Endothelial cell of umbilical vein (primary cell): Measurements from ENCODE around the gene MYLK. TPM values are rescaled to one million over a fixed set of nuclear protein-coding genes. Genes with fewer than 3 reads are reported as not detected.

Experiments
- BruUV-seq: library from RNA; stranded (reverse); fragments of 400-500 nt; replicated peaks from 2 replicates; lab custom pipeline; 2021; lab: Mats Ljungman, UMichigan
- CTCF ChIA-PET: fragments of 300-600, 350-600 bp; sonication (Branson Sonifier 250); formaldehyde crosslinking; loops from one replicate; lab custom pipeline; 2021; ENCODE audit warnings: antibody characterized with exemption, inconsistent platforms; lab: Charles Lee
- POLR2A ChIA-PET: fragments of 300-600, 350-600 bp; sonication (Branson Sonifier 250); formaldehyde crosslinking; loops from one replicate; lab custom pipeline; 2021; ENCODE audit warnings: antibody characterized with exemption, inconsistent platforms; lab: Charles Lee
- DNase-seq: peaks from one replicate; pipeline ENCODE4 v3.0.0-alpha.2; 2011; ENCODE audit warnings: low read depth, low spot score
- FAIRE-seq: peaks from 2 replicates; lab custom pipeline; 2011; peaks lifted over from hg19 to GRCh38; lab: Jason Lieb, UNC
- H2AFZ ChIP-seq: 2 replicates; pipeline ENCODE4 v1.6.0; 2012; ENCODE audit warnings: low read depth, low read length, control low read depth, inconsistent platforms
- H3K27ac ChIP-seq: 2 replicates; pipeline ENCODE4 v1.5.1; 2011; ENCODE audit warnings: low read depth, mild to moderate bottlenecking, control low read depth, low read length, moderate library complexity; ENCODE audit not compliant: insufficient read depth
- H3K27me3 ChIP-seq, 2 experiments: 2 replicates each; pipeline versions ENCODE4 v1.6.0 to v1.6.1; 2011; ENCODE audit warnings: low read length in 2 of 2, mixed read lengths in 1 of 2; ENCODE audit not compliant: control insufficient read depth in 2 of 2, insufficient read depth in 2 of 2
- H3K36me3 ChIP-seq, 2 experiments: 2 replicates in 1 of 2; 3 replicates in 1 of 2; pipeline ENCODE4 v1.5.1; 2011; ENCODE audit warnings: low read length in 2 of 2, mild to moderate bottlenecking in 1 of 2, moderate library complexity in 1 of 2; ENCODE audit not compliant: control insufficient read depth in 2 of 2, insufficient read depth in 2 of 2; ENCODE audit errors: extremely low read depth in 1 of 2
- H3K4me1 ChIP-seq: 3 replicates; pipeline ENCODE4 v1.5.1; 2011; ENCODE audit warnings: mild to moderate bottlenecking, low read length; ENCODE audit not compliant: control insufficient read depth, insufficient read depth; ENCODE audit errors: extremely low read depth
- H3K4me2 ChIP-seq: 2 replicates; pipeline ENCODE4 v1.6.1; 2011; ENCODE audit warnings: low read length, control low read depth, mixed read lengths; ENCODE audit not compliant: insufficient read depth
- H3K4me3 ChIP-seq, 3 experiments: fragments of 200-600 bp in 1 of 3; sonication (generic), shearing (Covaris generic) in 1 of 3; replicated peaks in 1 of 3; 2 replicates each; pipeline ENCODE4 v1.5.1; 2011 to 2016; ENCODE audit warnings: control low read depth in 3 of 3, low read length in 3 of 3, mild to moderate bottlenecking in 2 of 3, inconsistent platforms in 1 of 3, low read depth in 1 of 3, moderate library complexity in 1 of 3; ENCODE audit not compliant: insufficient read depth in 1 of 3
- H3K79me2 ChIP-seq: 2 replicates; pipeline ENCODE4 v1.6.0; 2012; ENCODE audit warnings: low read length, inconsistent platforms; ENCODE audit not compliant: control insufficient read depth, insufficient read depth
- H3K9ac ChIP-seq: replicated peaks from 2 replicates; pipeline ENCODE3; 2011; ENCODE audit warnings: low read length, control low read depth; ENCODE audit not compliant: insufficient read depth; ENCODE audit errors: extremely low read depth
- H3K9me1 ChIP-seq: replicated peaks from 3 replicates; pipeline ENCODE4 v1.6.0; 2011; ENCODE audit warnings: mild to moderate bottlenecking, low read length; ENCODE audit not compliant: control insufficient read depth, insufficient read depth; ENCODE audit errors: extremely low read depth
- H3K9me3 ChIP-seq: replicated peaks from 2 replicates; pipeline ENCODE4 v1.5.1; 2012; ENCODE audit warnings: low read length, inconsistent platforms; ENCODE audit not compliant: control insufficient read depth, insufficient read depth
- H4K20me1 ChIP-seq: replicated peaks from 2 replicates; pipeline ENCODE3; 2011; ENCODE audit warnings: mild to moderate bottlenecking, low read length; ENCODE audit not compliant: control insufficient read depth, insufficient read depth; ENCODE audit errors: extremely low read depth
- CTCF ChIP-seq, 2 donors: IDR thresholded peaks; 1 replicate in 1 of 2; 2 replicates in 1 of 2; pipeline ENCODE4 v1.5.1; 2011; ENCODE audit warnings: low read length in 2 of 2, mild to moderate bottlenecking in 2 of 2, moderate library complexity in 2 of 2, control low read depth in 1 of 2, inconsistent platforms in 1 of 2, low read depth in 1 of 2; ENCODE audit not compliant: insufficient read depth in 1 of 2; ENCODE audit errors: extremely low read depth in 1 of 2
- EZH2 ChIP-seq: IDR thresholded peaks from 2 replicates; pipeline ENCODE4 v1.6.1; 2012; ENCODE audit warnings: borderline replicate concordance, low read depth, mild to moderate bottlenecking, moderate library complexity, low read length, inconsistent platforms; ENCODE audit not compliant: severe bottlenecking
- FOS ChIP-seq: IDR thresholded peaks from 2 replicates; pipeline ENCODE4 v1.6.1; 2011; ENCODE audit warnings: mild to moderate bottlenecking, low read length, moderate library complexity, borderline replicate concordance; ENCODE audit not compliant: insufficient read depth
- GATA2 ChIP-seq: IDR thresholded peaks from 2 replicates; pipeline ENCODE4 v1.7.0; 2011; ENCODE audit warnings: low read depth, mild to moderate bottlenecking, moderate library complexity, mixed read lengths, low read length; ENCODE audit not compliant: insufficient read length, insufficient read depth
- JUN ChIP-seq: IDR thresholded peaks from 2 replicates; pipeline ENCODE4 v1.6.1; 2011; ENCODE audit warnings: borderline replicate concordance, low read depth; ENCODE audit not compliant: insufficient read length, insufficient read depth
- MAX ChIP-seq: IDR thresholded peaks from 2 replicates; pipeline ENCODE4 v1.6.1; 2011; ENCODE audit not compliant: insufficient read depth, insufficient read length
- MYC ChIP-seq: IDR thresholded peaks from one replicate; pipeline ENCODE4 v1.6.1; 2011; ENCODE audit warnings: mild to moderate bottlenecking, low read depth, low read length
- POLR2A ChIP-seq: IDR thresholded peaks from 2 replicates; pipeline ENCODE4 v1.6.1; 2012; ENCODE audit warnings: low read depth, mild to moderate bottlenecking, control low read depth, low read length
- POLR2AphosphoS5 ChIP-seq: IDR thresholded peaks from 2 replicates; pipeline ENCODE4 v1.6.1; 2012; ENCODE audit warnings: low read depth, mild to moderate bottlenecking, control low read depth, low read length, moderate library complexity; ENCODE audit not compliant: insufficient read depth
- dilution Hi-C: fragments of 300-500 bp; cut with MboI; formaldehyde crosslinking; loops from one replicate; pipeline ENCODE4 v1.15.0; 2019; ENCODE audit warnings: low sequenced_read_pairs; ENCODE audit not compliant: extremely low pct_ligation_motif_present
- intact Hi-C: fragments of 100-400 bp; cut with micrococcal nuclease; formaldehyde crosslinking; loops from one replicate; pipeline ENCODE4 v1.10.0; 2022
- polyA plus RNA-seq, 4 experiments: library from polyadenylated mRNA; depleted of rRNA in 3 of 4; stranded (reverse) in 3 of 4; unstranded in 1 of 4; fragments of >200 nt; gene quantifications; 2 replicates each; pipeline versions ENCODE4 v1.2.1 to v1.2.3, GENCODE V29; 2011 to 2012; ENCODE audit warnings: missing spikeins in 1 of 4
- total RNA-seq: library from RNA; stranded (reverse); gene quantifications from 2 replicates; pipeline ENCODE4 v1.2.3, GENCODE V29; 2021

MYLK gene
- total and polyA plus RNA-seq, 2 donors (not counting 3 experiments of a cell fraction or from before 2014, with no cell fraction given), result 10.0 to 22.2 TPM

- Histone ChIP-seq H3K27ac (no peak overlapping the region), H3K27me3 (peaks cover 0 to 4% of the 10 kb centered on the region in 2 experiments), H2AFZ (no peak overlapping the region), H3K36me3 (no peaks in the 10 kb centered on the region), H3K9me1 (no peaks in the 10 kb centered on the region), H3K4me2 (no peak overlapping the region), H3K4me1 (no peaks in the 10 kb centered on the region), H3K9me3 (no peaks in the 10 kb centered on the region), H3K4me3 (no peak overlapping the region), H3K79me2 (no peaks in the 10 kb centered on the region), H3K9ac (no peak overlapping the region), H4K20me1 (no peaks in the 10 kb centered on the region)
- ChIA-PET POLR2A (no interaction called here), CTCF (interaction anchor here (0.9 to 1.0 kb wide), 3 partner anchors 16 to 132 kb away, joined by 3 to 4 read pairs (median 4); no protein-coding TSS in a partner anchor)
- no peak for DNase-seq
- dilution Hi-C loops (no loop called here), intact Hi-C loops (no loop called here)
- TF ChIP-seq CTCF (IDR thresholded peaks at IDR 0.05; ENCODE audit: extremely low read depth in 1 of 2, insufficient read depth in 1 of 2, low read depth in 1 of 2, low read length in 2 of 2) (no peak), MAX (no peak), GATA2 (no peak), EZH2 (no peak), MYC (no peak), JUN (no peak), POLR2A (no peak), FOS (no peak), POLR2AphosphoS5 (no peak)
- no peak for FAIRE-seq
- no TSS peak for BruUV-seq
Observed at GRCh38 chr3:123773681-123774431, 110.3 kb downstream of the MYLK start.
